Chondrocyte (in vitro differentiated cells): ENCODE results near the gene DNHD1. TPM values are rescaled to one million over a fixed set of nuclear protein-coding genes. Genes with fewer than 3 reads are reported as not detected.

ENCODE experiments used
- DNase-seq: peaks from one replicate; pipeline ENCODE4 v3.0.0; 2021; ENCODE audit warnings: mixed read lengths, low spot score
- H3K27ac Mint-ChIP-seq: one replicate; pipeline ENCODE4 v1.8.0; 2021; ENCODE audit warnings: mild to moderate bottlenecking, moderate library complexity, mixed read lengths; ENCODE audit not compliant: unreplicated experiment
- H3K27me3 Mint-ChIP-seq: 2 replicates; pipeline ENCODE4 v1.8.0; 2021; ENCODE audit warnings: low read depth, mixed read lengths
- H3K36me3 Mint-ChIP-seq: 2 replicates; pipeline ENCODE4 v1.8.0; 2021; ENCODE audit warnings: low read depth, mixed read lengths
- H3K4me1 Mint-ChIP-seq: 2 replicates; pipeline ENCODE4 v1.8.0; 2021; ENCODE audit warnings: low read depth, mild to moderate bottlenecking, mixed read lengths
- H3K4me3 Mint-ChIP-seq: one replicate; pipeline ENCODE4 v1.8.0; 2021; ENCODE audit warnings: mild to moderate bottlenecking, moderate library complexity, mixed read lengths; ENCODE audit not compliant: unreplicated experiment
- H3K9me3 Mint-ChIP-seq: 2 replicates; pipeline ENCODE4 v1.8.0; 2021; ENCODE audit warnings: low read depth, mixed read lengths
- total RNA-seq: library from RNA; stranded (reverse); gene quantifications from 3 replicates; pipeline ENCODE4 v1.2.1, GENCODE V29; 2021
- TF ChIP-seq, protein P1 (sequence below): fragments of 200-600 bp; sonication (generic); IDR thresholded peaks from 2 replicates; pipeline ENCODE4 v1.5.0; 2021; ENCODE audit warnings: antibody characterized with exemption, mild to moderate bottlenecking, moderate library complexity

DNHD1 gene
- total RNA-seq, 1 donor from 2014 or later, result 3.8 TPM

DNA sequence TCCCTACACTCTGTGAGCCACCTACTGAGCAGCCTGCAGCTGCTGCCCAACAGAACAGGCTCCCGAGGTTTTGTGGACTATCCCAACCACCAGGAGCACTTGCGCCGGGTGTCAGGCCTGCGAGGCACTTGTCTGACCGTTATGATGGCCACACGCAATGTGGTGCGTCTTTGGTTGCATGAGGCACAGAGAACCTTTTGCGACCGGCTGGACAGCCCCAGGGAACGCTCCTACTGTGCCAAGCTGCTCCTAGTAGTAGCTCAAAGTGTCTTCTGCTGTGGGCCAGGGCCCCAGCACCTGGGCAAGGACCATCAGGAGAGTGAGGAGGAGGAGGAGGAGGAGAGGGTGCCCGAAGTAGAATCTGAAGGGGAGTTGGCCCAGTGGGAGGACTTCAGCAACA is 60.0 kb downstream of the DNHD1 start:
- no peak overlapping the region for H3K27ac Mint-ChIP-seq
- TF ChIP-seq, protein P1, sequence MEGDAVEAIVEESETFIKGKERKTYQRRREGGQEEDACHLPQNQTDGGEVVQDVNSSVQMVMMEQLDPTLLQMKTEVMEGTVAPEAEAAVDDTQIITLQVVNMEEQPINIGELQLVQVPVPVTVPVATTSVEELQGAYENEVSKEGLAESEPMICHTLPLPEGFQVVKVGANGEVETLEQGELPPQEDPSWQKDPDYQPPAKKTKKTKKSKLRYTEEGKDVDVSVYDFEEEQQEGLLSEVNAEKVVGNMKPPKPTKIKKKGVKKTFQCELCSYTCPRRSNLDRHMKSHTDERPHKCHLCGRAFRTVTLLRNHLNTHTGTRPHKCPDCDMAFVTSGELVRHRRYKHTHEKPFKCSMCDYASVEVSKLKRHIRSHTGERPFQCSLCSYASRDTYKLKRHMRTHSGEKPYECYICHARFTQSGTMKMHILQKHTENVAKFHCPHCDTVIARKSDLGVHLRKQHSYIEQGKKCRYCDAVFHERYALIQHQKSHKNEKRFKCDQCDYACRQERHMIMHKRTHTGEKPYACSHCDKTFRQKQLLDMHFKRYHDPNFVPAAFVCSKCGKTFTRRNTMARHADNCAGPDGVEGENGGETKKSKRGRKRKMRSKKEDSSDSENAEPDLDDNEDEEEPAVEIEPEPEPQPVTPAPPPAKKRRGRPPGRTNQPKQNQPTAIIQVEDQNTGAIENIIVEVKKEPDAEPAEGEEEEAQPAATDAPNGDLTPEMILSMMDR, result no peak

DNA sequence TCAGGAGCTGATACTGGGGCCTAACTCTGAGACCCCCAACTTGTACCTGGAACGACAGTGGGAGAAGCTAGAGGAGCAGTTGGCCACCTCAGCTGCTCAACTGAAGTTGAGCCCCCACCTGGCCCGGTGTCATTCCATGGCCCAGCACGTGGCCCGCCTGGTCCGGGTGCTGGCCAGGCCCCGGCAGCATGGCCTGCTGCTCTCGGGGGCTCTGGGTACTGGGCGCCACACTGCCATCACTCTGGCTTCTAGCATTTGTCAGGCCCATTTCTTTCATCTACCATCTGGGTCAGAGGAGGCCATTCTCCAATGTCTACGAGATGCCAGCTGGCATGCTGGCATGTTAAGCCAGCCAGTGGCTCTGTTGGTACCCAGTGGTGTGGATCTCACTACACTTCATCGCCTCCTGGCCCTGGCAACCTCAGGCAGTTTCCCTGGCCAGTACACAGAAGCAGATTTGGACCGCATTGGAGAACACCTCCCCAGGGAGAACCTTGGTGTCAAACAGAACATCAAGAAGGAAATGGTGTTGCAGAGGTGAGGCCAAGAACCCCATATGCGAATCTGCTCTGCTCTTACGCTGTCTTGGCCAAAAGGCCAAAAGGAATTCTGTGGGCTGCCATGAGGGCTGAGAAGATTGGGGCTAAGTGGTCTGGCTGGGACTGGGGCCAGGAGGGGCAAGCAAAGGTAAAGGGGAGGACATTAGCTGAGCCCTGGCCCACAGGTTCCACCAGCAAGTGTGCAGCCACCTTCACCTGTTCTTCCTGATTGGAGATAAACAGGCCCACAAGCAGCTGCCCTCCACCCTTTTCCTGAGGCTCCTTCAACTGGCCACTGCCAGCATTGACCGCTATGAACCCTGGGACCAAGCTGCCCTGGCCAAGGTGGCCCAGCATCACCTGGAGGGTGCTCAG is 60.9 kb downstream of the DNHD1 start:
- H3K4me1 Mint-ChIP-seq, result no peaks in the 10 kb centered on the region
- DNase-seq, result no peak

More for the DNA sequence above, 60.0 kb downstream of the DNHD1 start:
- DNase-seq, result no peak
- Mint-ChIP-seq H3K9me3 (no peaks in the 10 kb centered on the region), H3K4me1 (no peaks in the 10 kb centered on the region), H3K4me3 (no peak overlapping the region), H3K36me3 (peaks cover 4% of the 10 kb centered on the region), H3K27me3 (no peaks in the 10 kb centered on the region)

DNA sequence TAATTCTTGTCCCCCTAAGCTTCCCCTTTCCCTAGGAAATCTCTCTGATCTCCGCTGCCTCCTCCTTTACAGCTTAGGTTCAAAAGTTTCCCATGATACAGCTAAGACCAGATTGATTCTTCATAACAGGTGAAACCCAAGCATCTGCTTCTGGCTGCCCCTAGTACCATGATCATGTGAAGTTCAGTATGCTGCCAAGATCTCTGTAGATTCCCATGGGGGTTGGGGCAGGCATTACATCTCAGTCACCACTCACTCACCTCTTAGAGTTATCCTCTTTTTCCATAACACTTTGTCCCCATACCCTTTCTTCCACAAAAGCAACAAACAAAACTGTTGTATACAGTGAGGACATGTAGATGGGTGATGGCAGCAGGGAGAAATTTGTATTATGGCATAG is 62.3 kb downstream of the DNHD1 start:
- TF ChIP-seq, protein P1, result no peak
- H3K4me3 Mint-ChIP-seq, result no peak overlapping the region
- peaks cover 6% of the 10 kb centered on the region for H3K36me3 Mint-ChIP-seq
- DNase-seq, result no peak
- H3K27ac Mint-ChIP-seq, result no peak overlapping the region
- H3K4me1 Mint-ChIP-seq, result no peaks in the 10 kb centered on the region
- no peaks in the 10 kb centered on the region for H3K27me3 Mint-ChIP-seq
- H3K9me3 Mint-ChIP-seq, result no peaks in the 10 kb centered on the region

More for the DNA sequence above, 60.9 kb downstream of the DNHD1 start:
- H3K4me3 Mint-ChIP-seq, result no peak overlapping the region
- no peaks in the 10 kb centered on the region for H3K9me3 Mint-ChIP-seq
- peaks cover 6% of the 10 kb centered on the region for H3K36me3 Mint-ChIP-seq
- H3K27me3 Mint-ChIP-seq, result no peaks in the 10 kb centered on the region
- TF ChIP-seq, protein P1, result no peak
- H3K27ac Mint-ChIP-seq, result no peak overlapping the region

DNA sequence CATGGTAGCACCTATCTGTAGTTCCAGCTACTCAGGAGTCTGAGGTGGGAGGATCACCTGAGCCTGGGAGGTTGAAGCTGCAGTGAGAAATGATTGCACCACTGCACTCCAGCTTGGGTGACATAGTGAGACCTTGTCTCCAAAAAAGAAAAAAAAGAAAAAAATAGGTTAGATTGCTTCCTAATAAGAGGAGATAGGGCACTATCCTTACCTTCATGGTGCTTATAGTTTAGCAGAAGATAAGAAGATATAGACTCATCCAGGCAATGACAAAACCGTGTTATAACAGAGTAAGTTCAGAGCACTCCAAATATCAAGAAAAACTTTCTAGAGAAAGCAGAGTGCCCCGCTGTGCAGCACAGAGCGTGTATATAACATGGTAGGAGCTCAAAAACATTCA is 64.2 kb downstream of the DNHD1 start:
- no peak for DNase-seq
- Mint-ChIP-seq H3K4me3 (no peak overlapping the region), H3K4me1 (no peaks in the 10 kb centered on the region), H3K36me3 (peaks cover 6% of the 10 kb centered on the region), H3K27ac (no peak overlapping the region), H3K9me3 (no peaks in the 10 kb centered on the region), H3K27me3 (no peaks in the 10 kb centered on the region)
- TF ChIP-seq, protein P1, result no peak

DNA sequence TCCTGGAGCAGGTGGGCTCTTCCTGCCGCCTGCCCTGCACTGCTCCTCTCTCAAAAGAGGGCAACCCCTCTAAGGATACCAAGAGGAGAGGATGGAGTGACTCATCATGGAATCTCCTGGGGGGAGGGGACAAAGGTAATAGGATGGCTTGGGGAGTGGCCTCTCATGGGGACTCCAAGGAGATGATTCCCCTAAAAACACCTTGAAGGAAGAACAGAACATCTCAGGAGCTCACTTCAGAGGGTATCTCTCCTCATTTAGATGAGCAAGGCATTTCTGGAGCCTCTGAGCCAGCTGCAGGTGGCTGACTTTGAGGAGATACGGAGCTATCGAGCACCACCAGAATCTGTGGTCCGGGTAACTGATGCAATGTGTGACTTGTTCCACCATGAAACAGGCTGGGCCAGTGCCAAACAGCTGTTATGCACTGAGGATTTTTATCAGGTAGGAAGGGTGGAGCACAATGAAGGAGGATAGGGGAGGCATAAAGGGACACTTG is 66.1 kb downstream of the DNHD1 start:
- Mint-ChIP-seq H3K4me1 (no peaks in the 10 kb centered on the region), H3K4me3 (no peak overlapping the region), H3K27ac (no peak overlapping the region), H3K36me3 (peaks cover 10% of the 10 kb centered on the region), H3K9me3 (no peaks in the 10 kb centered on the region), H3K27me3 (no peaks in the 10 kb centered on the region)
- TF ChIP-seq, protein P1, result no peak
- no peak for DNase-seq
